AG04450 (cell line): ENCODE data around the gene MACO1. TPM values are rescaled to one million over a fixed set of nuclear protein-coding genes. Genes with fewer than 3 reads are reported as not detected.
"Not testable (repeated sequence)": the region's sequence is repeated elsewhere in the genome, so short reads cannot be mapped to it uniquely, and the experiment has no call there.

ENCODE experiments used
- CTCF ChIA-PET: fragments of 300-600, 350-600 bp; formaldehyde crosslinking; extraction: SDS; loops from one replicate; lab custom pipeline; 2022; ENCODE audit warnings: antibody characterized with exemption, inconsistent platforms; lab: Charles Lee
- POLR2A ChIA-PET: fragments of 350-600 bp; formaldehyde crosslinking; extraction: SDS; loops from one replicate; lab custom pipeline; 2021; ENCODE audit warnings: antibody characterized with exemption, inconsistent platforms; lab: Yijun Ruan, JAX
- DNase-seq: peaks from one replicate; pipeline ENCODE4 v3.0.0-alpha.2; 2011; ENCODE audit warnings: low read depth, low spot score
- H3K27ac ChIP-seq: one replicate; pipeline ENCODE4 v1.5.1; 2012; ENCODE audit warnings: low read depth, low read length, control low read depth
- H3K27me3 ChIP-seq: one replicate; pipeline ENCODE4 v1.6.0; 2012; ENCODE audit warnings: low read length; ENCODE audit not compliant: control insufficient read depth, insufficient read depth
- H3K4me3 ChIP-seq: 2 replicates; pipeline ENCODE4 v1.5.1; 2011; ENCODE audit warnings: mild to moderate bottlenecking, low read depth, low read length, control low read depth
- H3K9me3 ChIP-seq: 2 replicates; pipeline ENCODE4 v1.5.1; 2012; ENCODE audit warnings: low read length; ENCODE audit not compliant: control insufficient read depth, insufficient read depth
- CTCF ChIP-seq: IDR thresholded peaks from 2 replicates; pipeline ENCODE4 v1.5.1; 2011; ENCODE audit warnings: low read depth, low read length, control low read depth, inconsistent platforms
- polyA plus RNA-seq: library from polyadenylated mRNA; depleted of rRNA; stranded (reverse); fragments of >200 nt; gene quantifications from 2 replicates; pipeline ENCODE4 v1.2.3, GENCODE V29; 2011

MACO1 gene
- polyA plus RNA-seq, 1 experiment: 16.7 TPM

GRCh38 chr1:25505656-25506385 lies 75.1 kb downstream of the MACO1 start:
- ChIA-PET CTCF (interaction anchor here (0.6 to 5.8 kb wide), 3 partner anchors 14 to 305 kb away, joined by 3 to 28 read pairs (median 3); no protein-coding TSS in a partner anchor), POLR2A (no interaction called here)
- no peaks in the 10 kb centered on the region for H3K9me3 ChIP-seq
- DNase-seq: no peak
- H3K27me3 ChIP-seq: no peaks in the 10 kb centered on the region
- TF ChIP-seq CTCF: no peak
- no peak overlapping the region for H3K27ac ChIP-seq
- no peak overlapping the region for H3K4me3 ChIP-seq

GRCh38 chr1:25506566-25507463 lies 76.1 kb downstream of the MACO1 start:
- POLR2A ChIA-PET, H3K9me3 ChIP-seq, H3K27me3 ChIP-seq, H3K4me3 ChIP-seq, DNase-seq, H3K27ac ChIP-seq: not testable (repeated sequence)
- CTCF ChIA-PET: interaction anchor here (5.8 kb wide), 1 partner anchor 13 kb away, joined by 28 read pairs; no protein-coding TSS in a partner anchor

GRCh38 chr1:25513666-25514065 lies 83.0 kb downstream of the MACO1 start:
- no peak overlapping the region for H3K27ac ChIP-seq
- ChIA-PET CTCF (no interaction called here), POLR2A (no interaction called here)
- peaks cover 8% of the 10 kb centered on the region; the same call in 1 of the 2 replicates for H3K9me3 ChIP-seq
- H3K4me3 ChIP-seq: no peak overlapping the region
- TF ChIP-seq CTCF: no peak
- DNase-seq: no peak
- peaks cover 9% of the 10 kb centered on the region for H3K27me3 ChIP-seq

- DNase-seq: no peak
- Histone ChIP-seq H3K27me3 (peaks cover 9% of the 10 kb centered on the region), H3K27ac (no peak overlapping the region), H3K4me3 (no peak overlapping the region), H3K9me3 (peaks cover 8% of the 10 kb centered on the region; the same call in 1 of the 2 replicates)
- CTCF ChIA-PET: no interaction called here
- TF ChIP-seq CTCF: no peak
- POLR2A ChIA-PET: no interaction called here
Measured at GRCh38 chr1:25515033-25515432, 84.3 kb downstream of the MACO1 start.

GRCh38 chr1:25516686-25517085 lies 86.0 kb downstream of the MACO1 start:
- CTCF ChIA-PET: no interaction called here

More at GRCh38 chr1:25516686-25517085, 86.0 kb downstream of the MACO1 start:
- H3K9me3 ChIP-seq: peaks cover 8% of the 10 kb centered on the region; the same call in 1 of the 2 replicates
- TF ChIP-seq CTCF: no peak
- H3K27ac ChIP-seq: no peak overlapping the region
- no peak for DNase-seq
- peaks cover 9% of the 10 kb centered on the region for H3K27me3 ChIP-seq
- POLR2A ChIA-PET: no interaction called here
- no peak overlapping the region for H3K4me3 ChIP-seq
